ENCODE results near the gene EDEM2.
"Not testable (repeated sequence)": the region's sequence is repeated elsewhere in the genome, so short reads cannot be mapped to it uniquely, and the experiment has no call there.

EDEM2 gene

DNA sequence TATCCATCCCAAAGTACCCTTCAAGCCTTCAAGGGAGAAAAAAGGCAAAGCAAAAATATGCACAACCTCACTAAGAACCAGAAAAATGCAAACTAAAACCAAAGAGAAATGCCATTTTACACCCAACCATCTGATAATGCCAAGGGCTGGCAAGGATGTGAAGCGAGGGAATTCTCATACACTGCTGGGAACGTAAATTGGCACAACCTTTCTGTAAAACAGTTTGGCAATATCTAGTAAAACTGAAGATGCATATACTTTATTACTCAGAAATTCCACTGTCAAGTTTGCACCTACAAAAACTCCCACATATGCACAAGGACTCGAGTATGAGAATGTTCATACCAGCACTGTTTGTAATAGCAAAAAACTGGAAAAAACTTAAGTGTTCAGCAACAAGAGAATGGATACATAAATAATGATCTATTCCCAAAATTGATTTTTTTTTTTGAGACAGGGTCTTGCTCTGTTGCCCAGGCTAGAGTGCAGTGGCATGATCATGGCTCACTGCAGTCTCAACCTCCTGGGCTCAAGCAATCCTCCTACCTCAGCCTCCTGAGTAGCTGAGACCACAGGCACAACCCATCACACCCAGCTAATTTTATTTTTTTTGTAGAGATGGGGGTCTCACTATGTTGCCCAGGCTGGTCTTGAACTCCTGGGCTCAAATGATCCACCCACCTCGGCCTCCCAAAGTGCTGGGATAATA, 21.7 kb upstream of the EDEM2 start:
- not testable (repeated sequence) for DNase-seq

DNA sequence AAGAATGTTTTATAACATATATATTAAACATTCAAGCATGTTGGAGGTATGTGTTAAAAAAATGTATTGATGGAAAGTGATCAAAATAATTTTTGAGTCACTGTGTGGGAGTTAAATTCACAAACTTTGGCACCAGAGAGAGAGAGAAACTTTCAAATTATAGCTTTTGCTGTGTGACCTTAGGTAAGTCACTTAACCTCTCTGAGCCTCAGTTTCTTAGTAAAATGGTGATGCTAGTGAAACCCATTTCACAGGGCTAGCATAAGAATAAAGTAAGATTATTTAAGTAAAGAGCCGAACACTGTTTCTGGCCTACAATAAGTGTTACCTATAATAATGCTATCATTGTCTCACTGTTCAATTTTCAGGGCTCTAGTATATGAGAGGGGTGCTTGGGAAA, 20.7 kb upstream of the EDEM2 start:
- DNase-seq, result no peak

DNA sequence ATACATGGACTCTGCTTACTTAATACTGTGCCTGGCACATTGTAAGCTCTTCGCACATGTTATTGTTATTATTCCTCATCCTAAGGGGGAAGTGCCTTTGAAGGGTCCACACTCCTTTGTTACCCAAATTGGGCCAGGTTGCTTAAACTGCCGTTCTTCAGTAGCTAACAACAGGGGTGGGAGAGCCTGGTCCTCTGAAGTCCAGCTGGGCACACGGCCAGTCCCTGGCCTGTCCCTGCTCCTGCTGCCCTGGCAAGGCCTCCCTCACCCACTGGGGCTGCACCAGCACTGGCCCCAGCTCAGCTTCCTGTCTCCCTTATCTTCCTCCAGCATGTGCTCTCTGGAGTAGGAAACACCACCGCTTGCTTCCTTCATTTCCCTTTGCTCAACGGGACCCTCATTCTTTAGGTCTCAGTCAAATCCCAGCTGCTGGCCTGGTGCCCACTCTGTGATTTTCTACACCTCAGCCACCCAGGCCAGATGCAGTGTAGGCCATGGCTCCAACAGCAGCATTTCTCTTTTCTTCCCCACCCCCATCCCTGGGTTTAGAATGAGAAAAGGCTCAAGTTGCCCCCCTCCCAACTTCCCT, 19.2 kb upstream of the EDEM2 start:
- DNase-seq, result no peak

DNA sequence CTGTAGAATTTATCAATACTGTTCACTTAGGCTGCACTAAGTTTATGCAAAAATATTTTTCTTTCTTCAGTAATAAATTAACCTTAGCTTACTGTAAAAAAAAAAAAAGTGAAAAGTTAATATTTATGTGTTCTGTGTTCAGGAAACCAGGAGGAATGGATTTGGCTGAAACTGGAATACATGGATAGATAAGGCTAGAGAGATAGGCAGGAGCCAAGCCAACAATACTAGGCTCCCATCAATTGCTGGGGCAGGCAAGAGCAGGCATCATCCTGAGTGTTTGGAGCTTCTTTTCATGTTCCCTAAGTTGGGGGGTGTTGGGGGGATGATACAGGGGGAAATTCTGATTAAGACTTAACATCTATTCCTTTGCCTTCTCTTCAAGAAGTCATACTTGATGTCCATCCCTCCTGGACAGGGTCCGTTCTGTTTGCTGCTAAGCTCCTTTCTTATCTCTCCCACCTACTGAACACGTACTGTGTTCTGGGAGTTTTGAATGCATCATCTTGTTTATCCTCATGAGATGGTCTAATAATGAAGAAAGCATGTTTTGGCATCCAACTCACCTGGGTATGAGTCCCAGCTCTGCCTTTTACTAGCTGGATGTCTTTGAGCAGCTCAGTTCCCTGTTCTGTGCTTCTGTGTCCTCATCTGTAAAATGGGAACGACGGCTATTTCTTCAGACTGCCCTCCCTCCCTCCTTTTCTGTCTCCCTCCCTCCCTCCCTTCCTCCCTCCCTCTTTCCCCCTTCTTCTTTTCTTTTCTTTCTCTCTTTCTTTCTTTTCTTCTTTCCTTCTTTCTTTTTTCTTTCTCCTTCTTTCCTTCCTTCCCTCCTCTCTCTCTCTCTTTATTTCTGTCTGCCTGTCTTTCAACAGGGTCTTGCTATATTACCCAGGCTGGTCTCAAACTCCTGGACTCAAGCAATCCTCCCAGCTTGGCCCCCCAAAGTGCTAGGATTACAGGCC, 18.4 kb upstream of the EDEM2 start:
- DNase-seq, result no peak

DNA sequence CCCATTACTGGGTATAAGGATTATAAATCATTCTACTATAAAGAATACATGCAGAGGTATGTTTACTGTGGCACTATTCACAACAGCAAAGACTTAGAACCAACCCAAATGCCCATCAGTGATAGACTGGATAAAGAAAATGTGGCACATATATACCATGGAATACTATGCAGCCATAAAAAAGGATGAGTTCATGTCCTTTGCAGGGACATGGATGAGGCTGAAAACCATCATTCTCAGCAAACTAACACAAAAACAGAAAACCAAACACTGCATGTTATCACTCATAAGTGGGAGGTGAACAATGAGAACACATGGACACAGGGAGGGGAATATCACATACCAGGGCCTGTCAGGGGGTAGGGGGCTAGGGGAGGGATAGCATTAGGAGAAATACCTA, 17.4 kb upstream of the EDEM2 start:
- not testable (repeated sequence) for DNase-seq

DNA sequence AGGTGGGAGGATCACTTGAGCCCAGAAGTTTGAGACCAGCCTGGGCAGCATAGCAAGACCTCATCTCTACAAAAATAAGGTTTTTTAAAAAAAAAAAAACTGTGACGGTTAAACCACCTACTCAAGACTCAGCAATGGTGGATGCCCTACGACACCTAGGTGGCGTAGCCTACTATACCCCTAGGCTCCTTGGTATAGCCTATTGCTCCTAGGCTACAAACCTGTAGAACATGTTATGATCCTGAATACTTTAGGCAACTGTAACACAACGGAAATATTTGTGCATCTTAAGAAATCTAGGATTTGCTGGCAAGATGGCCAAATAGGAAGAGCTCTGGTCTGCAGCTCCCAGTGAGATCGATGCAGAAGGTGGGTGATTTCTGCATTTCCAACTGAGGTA, 13.2 kb upstream of the EDEM2 start:
- DNase-seq, result not testable (repeated sequence)

DNA sequence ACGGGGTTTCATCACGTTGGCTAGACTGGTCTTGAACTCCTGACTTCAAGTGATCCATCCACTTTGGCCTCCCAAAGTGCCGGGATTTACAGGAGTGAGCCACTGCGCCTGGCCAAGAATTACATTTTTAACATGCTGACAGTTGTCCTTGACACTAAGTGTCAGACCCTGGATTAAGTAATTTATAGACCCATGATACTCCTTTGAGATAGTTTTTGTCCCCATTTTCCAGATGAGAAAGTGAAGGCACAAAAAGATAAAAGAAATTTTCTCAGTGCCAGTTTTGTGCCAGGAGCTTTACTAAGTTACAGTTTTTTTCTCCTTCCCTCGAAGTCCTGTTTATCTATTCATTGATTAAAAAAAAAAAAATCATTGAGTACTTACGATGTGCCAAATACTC, 9.8 kb upstream of the EDEM2 start:
- no peak for DNase-seq

DNA sequence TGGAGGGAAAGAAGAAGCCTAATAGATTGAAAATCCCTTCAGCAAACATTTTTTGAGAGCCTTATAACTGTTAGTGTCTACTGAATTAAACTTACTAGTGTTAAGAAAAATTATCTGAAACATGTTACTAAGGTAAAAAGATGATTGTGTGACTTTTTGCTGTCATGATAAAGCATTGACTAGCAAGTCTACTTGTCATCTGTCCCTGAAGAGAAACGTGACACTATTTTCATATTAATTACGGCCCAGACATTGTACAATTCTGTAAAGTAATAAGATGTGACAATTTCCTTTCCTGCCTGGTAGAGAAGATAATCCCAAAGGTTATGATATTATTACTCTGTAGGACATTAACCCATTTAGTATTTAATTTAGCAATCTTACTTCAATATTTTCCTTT, 8.8 kb upstream of the EDEM2 start:
- DNase-seq, result no peak

DNA sequence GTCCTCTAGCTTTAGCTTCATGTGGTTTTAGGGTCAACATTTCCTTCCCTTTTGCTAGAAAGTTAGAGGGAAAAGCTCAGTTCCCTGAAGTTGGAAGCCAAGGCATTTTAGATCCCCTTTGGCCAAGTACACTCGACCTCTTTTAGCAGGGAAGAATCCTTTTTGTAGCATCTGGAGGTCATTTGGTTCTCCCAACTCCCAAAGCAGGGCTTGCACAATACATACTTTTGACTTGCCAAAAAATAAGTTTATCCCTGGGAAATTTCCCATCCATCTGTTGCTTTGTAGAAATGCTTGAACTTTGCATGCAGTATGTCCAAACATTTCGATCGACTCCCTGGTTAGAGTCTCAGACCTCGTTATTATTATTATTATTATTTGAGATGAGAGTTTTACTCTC, 4.6 kb upstream of the EDEM2 start:
- DNase-seq, result no peak

DNA sequence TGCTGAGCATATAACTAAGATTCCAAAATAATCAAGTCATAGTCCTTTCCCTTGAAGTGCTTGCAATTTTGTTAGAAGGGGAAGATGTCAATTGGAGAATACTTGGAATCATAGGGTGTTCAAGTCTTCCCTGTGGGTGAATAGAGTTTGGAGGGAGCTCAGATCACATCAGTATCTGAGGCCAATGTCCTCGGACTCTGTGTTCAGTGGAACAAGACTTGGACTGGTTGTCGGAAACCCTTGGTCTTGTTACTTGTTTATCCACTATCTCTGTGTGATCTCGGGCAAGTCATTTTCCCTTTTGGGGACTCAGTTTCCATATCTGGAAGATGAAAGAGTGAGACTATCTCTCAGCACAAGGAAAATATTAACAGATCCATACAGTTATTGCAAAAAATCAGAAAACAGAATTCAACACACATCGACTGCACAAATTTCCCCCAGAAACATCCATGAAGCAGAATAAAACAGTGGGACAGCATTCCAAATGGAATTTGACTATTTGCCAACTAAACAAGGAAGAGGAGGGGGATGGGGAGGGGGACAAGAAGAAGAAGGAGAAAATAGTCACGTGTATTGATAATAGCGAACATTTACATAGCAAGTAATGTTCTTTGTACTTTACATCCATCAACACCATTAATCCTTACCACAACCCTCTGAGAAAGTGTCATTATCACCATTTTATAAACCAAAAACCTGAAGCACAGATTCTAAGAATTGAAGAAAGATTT, 3.9 kb upstream of the EDEM2 start:
- no peak for DNase-seq

DNA sequence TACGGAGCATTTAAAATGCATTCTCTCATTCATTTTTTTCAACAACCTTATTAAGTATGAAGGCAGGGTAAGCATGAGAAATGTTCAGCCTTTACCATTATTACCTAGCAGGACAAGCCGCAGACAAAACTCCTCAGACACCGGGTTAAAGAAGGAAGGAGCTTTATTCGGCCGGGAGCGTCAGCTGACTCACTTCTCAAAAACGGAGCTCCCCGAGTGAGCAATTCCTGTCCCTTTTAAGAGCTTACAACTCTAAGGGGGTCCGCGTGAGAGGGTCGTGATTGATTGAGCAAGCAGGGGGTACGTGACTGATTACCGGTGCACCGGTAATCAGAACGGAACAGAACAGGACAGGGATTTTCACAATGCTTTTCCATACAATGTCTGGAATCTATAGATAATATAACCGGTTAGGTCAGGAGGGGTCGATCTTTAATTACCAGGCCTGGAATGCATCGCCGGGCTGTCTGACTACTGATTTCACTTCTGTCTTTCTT, 487 bp upstream of the EDEM2 start:
- not testable (repeated sequence) for DNase-seq

DNA sequence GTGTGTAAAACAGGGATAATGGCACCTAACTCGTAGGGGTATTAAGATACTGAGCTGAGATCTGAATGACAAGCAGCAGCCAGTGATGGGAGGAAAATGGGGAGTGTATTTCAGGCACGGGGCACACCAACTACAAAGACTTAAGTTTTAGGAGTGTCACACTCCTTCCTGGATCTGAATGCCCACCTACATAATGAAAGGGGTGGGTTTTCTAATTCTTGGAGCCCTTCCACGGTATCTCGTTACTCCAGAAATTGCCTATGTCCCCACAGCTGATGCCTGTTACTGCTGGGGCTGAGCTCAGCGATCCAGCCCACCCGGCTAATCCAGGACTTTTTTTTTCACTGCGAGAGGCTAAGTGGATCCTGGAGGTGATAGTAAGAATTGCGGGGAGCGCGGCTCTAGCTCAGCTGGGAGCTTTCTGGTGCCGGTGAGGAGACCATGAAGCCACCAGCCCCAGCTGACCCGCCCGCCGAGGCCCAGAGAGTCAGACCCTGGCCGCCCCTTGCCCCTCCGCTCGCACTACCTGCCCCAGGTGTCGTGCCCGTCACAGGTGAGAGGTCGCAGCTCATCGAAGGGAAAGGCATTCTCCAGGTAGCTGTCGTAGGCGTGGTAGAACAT, 727 bp downstream of the EDEM2 start:
- no peak for DNase-seq

DNA sequence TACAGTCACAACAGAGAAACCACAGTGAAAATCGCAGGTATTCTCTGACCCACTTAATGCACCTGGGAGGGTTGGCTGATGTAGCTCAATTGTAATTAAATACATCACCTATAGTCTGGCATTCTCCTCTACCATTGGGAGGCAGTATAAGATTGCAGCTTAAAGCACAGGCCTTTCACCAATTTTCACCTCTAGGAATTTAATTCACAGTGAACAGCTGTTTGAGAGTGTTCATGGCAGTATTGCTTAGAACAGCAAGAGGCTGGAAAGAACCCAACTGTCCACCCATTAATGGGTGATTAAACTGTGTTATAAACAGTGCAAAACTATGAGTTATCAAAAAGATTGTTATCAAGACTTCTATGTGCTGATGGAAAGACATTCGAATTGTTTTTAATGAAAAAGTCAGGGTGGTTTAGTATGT, 2.0 kb downstream of the EDEM2 start:
- peak; percentile 35 for DNase-seq

DNA sequence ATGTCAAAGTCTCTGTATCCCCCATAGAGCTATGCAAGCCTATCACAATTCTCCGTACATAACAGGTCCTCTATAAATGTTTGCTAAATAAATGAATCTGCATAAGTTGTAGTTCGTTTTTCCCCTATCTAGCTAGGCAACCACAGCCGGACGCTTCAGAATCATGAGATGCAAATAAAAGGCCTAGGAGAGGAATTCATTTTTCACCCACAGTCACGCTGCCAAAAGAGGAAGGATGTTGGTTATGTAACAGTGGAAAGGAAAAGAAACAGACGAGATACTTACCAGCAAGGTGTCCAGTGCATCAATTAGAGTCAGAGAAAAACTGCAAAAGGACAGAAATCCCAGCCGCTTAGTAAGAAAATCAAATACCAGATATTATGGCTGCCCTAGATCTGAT, 2.4 kb downstream of the EDEM2 start:
- DNase-seq, result no peak

DNA sequence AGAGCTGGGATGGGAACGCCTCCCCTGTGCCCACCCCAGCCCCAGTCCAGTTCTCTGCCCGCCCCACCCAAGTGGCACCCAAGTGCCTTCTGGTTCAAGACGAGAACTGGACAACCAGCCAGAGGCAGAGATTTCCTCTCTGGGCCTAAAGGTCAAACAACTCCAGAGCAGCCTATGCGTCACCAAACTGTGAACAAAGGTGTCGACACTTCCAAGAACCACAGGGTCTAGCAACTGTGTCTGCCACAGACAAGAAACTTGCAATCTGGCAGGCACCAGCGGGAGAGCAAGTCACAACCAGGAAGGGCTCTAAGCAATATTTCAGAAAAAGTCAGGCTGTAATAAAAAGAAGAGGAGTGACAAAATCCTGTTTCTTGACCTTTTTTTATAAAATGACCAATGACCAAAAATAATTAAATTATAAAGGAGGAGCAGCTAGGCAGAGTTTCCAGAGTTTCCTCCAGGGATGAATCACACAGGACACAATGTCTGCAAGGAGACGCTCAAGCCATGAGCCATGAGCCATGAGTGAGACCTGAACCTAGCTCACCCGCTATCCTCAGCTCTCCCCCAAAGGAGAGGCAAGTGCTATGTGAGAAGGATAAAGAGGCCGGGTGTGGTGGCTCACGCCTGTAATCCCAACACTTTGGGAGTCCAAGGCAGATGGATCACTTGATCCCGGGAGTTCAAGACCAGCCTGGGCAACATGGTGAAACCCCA, 11.1 kb downstream of the EDEM2 start:
- no peak for DNase-seq

DNA sequence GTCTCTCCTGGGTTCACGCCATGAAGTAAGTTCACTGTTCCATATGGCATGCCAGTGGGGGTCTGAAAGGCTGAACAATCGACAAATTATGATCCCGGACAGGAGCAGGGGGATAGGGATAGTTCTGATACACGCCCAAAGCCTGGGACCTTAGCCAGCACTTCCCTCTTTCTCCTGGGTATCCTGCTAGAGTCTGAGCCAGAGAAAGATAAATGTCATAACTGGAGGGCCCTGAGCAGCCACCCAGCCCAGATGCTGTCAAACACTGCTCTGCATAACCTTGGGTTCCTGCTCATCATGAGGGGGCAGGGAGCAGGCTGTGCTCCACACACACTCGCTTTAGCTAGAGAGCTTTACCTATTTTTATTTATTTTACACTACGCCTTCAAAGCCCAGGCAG, 12.3 kb downstream of the EDEM2 start:
- no peak for DNase-seq

DNA sequence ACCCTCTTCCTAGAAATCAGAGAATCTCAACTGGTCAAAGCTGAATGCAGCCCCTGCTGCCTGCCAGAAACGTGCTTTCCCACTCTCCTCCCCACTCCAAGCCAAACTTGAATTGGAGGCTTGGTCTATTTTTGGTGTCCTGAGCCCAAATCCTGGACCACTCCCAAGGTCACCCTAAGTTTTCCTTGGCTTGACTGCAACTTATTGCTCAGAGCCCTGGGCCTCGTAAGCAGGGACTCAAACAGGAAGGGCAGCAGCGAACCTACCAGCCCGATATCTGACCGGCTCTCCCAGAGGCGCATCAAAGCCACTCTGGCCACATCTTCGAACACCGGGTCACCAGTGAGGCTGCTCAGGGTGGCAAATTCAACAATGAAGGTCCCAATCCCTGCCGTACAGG, 12.7 kb downstream of the EDEM2 start:
- no peak for DNase-seq

DNA sequence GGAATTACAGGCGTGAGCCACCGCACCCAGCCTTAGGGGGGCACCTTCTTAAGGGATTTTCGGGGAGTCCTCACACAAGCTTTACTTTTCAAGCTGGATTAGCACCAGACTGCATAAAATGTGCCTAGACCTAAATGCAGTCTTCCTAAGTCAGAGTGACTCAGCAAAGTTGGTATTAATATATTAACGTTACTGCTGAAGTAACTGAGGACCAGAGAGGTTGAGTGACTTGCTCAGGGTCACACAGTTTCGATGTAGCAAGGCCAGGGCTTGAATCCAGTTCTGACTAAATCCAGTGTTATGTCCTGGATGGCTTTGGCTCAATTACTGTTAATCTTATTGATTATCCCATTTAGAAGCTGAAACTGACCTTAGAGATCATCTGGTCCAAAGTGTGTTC, 13.4 kb downstream of the EDEM2 start:
- DNase-seq, result no peak

DNA sequence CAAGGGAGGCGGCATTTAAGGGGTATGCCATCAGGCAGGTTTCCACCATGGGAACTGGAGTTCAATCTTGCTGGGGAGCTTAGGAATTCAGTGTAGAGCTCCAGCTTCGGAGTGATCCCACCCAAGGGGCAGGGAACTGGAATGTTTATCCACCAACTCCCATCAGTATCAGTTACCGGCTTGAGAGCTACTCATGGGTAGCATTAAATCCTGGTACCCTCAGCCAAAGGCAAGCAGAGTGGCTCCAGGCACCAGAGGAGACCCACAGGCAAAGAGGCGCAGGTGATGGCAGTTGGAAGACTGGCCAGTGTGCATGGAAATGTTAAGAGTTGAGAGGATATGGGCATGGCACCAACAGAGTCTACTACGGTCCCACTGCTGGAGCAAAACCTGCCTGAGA, 14.1 kb downstream of the EDEM2 start:
- DNase-seq, result no peak

DNA sequence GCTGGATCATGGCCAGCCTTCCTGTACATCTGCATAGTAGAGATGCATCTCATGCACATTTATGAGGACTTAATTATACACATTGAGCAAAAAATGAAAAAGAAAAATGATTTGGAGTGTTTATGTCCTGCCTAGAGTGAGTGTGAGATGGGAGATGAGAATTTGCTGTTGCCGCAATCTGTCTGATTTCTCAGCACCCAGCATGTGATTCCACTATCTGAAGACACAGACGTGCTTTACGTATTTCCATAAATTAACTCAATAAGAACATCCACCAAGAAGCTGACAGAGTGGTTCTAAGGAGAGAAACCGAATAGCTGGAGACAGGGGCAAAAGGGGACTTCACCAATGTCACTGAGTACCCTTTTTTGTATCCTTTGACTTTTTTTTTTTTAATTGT, 15.2 kb downstream of the EDEM2 start:
- no peak for DNase-seq

DNA sequence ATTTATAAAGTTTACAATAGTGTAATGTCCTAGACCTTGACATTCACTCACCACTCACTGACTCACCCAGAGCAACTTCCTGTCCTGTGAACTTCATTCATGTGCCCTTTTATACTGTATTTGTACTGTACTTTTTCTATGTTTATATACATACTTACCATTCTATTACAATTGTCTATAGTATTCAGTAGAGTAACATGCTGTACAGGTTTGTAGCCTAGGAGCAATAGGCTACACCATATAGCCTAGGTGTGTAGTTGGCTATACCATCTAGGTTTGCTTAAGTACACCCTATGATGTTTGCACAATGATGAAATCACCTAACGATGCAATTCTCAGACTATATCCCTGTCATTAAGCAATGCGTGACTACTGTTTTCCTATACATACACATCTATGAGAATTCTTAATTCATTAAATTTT, 17.5 kb downstream of the EDEM2 start:
- no peak for DNase-seq

DNA sequence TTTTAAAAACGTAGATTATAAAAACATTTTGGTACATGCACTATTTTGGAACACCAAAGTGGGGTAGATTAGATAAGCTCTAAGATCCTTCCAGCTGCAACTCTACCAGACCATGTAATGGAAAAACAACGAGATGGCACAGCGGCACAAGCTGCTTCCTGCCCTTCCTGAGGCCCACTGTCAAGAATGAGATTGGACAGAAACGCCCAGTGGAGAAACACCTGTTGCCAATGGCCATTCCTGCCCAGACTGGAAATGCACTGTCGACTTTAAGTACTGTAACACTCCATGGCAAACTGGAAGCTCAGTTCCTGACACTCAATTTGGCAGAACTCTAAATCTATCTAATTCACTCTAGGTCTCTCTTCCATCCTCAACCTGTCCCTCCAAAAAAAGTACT, 21.4 kb downstream of the EDEM2 start:
- no peak for DNase-seq

Measured in NCI-H524 treated with DMSO at 0.1 percent for 48 hours (cell line).